ENCODE measurements around the gene C19orf44. TPM values are rescaled to one million over a fixed set of nuclear protein-coding genes. Genes with fewer than 3 reads are reported as not detected.

The C19orf44 gene
- total and polyA plus RNA-seq, 2 of the 4 experiments (the other 2 are of a cell fraction), result 1.4 to 3.8 TPM

DNA sequence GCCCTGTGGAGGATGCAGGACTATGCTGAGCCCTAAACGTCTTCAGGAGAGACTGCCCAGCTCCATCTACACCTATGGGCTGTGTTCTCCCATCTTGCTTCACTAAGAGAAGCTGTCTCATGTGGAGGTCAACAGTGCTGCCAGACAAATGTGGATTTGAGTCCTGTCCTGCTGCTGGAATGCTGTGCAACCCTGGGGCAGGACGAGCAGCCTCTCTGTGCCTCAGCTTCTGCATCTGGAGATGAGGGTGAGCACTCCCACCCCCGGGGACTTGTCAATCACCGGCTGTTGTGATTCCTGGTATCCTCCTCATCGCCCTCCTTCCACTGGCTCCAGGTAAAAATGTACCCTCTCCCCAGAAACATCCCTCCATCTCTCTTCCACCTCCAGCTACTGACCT lies 40.7 kb upstream of the C19orf44 start:
- no peak overlapping the region for H3K23ac ChIP-seq (ENCODE audit: low read depth, low read length)
- no peak for ATAC-seq (ENCODE audit: low read depth)
- no peak overlapping the region for H2BK120ac ChIP-seq (ENCODE audit: low read depth, low read length)
- H2BK15ac ChIP-seq (ENCODE audit: low read depth, low read length), result no peak overlapping the region
- H4K91ac ChIP-seq (ENCODE audit: insufficient read depth, low read depth, low read length), result no peak overlapping the region
- H3K36me3 ChIP-seq (ENCODE audit: control insufficient read depth, insufficient read depth, low read length), result no peaks in the 10 kb centered on the region
- H3K9me3 ChIP-seq (ENCODE audit: control insufficient read depth, insufficient read depth, low read length), result no peaks in the 10 kb centered on the region
- H3K14ac ChIP-seq (replicated peaks; ENCODE audit: low read depth, low read length), result no peak overlapping the region
- no peak overlapping the region for H3K4ac ChIP-seq (ENCODE audit: low read depth, low read length)
- H3K18ac ChIP-seq (ENCODE audit: low read depth, low read length), result no peak overlapping the region
- H2AFZ ChIP-seq (replicated peaks; ENCODE audit: low read length, poor library complexity), result no peak overlapping the region
- H3K79me1 ChIP-seq (ENCODE audit: low read depth in 1 of 2, low read length in 2 of 2), result peaks cover 50 to 81% of the 10 kb centered on the region in 2 experiments
- H3K9ac ChIP-seq (ENCODE audit: low read depth, low read length), result no peak overlapping the region
- H4K8ac ChIP-seq (ENCODE audit: low read depth in 2 of 2, low read length in 2 of 2), result no peak overlapping the region
- peaks cover 32% of the 10 kb centered on the region for H3K9me1 ChIP-seq (ENCODE audit: insufficient read depth, low read length)
- no TSS peak for BruUV-seq (replicated peaks)
- 85% methylated on average over 2 of the region's 5 CpGs; no CpG with 5 or more reads in 1 of the 2 experiments for WGBS, 2 experiments (ENCODE audit: extremely low coverage in 2 of 2, insufficient read length in 1 of 2)
- DNase-seq, result no peak
- intact Hi-C loops (cut with micrococcal nuclease) (no loop called here), in situ Hi-C loops (cut with MboI; ENCODE audit: low sequenced_read_pairs) (no loop called here), dilution Hi-C loops (cut with HindIII; ENCODE audit: low sequenced_read_pairs, unreplicated experiment) (no loop called here)
- no peaks in the 10 kb centered on the region for H3K27me3 ChIP-seq (ENCODE audit: control insufficient read depth, insufficient read depth, low read length)
- H3K56ac ChIP-seq (ENCODE audit: extremely low read depth, insufficient read depth, low read length), result no peak overlapping the region
- H3K27ac ChIP-seq (ENCODE audit: insufficient read depth, low read length), result no peak overlapping the region
- H3K4me2 ChIP-seq (ENCODE audit: low read depth, low read length), result no peak overlapping the region
- H4K20me1 ChIP-seq (ENCODE audit: insufficient read depth, low read length), result peaks cover 67% of the 10 kb centered on the region
- CTCF ChIA-PET, result no interaction called here
- H3K4me3 ChIP-seq (ENCODE audit: insufficient read depth, low read depth, low read length), result no peak overlapping the region
- TF ChIP-seq MAFK (IDR thresholded peaks at IDR 0.05; ENCODE audit: low read depth, low read length) (no peak), RAD21 (IDR thresholded peaks at IDR 0.05; ENCODE audit: low read length) (no peak), RFX5 (IDR thresholded peaks at IDR 0.05; ENCODE audit: low read depth, low read length) (no peak), SMC3 (IDR thresholded peaks at IDR 0.05; ENCODE audit: low read depth, low read length) (no peak)
- TF ChIP-seq, protein P1, sequence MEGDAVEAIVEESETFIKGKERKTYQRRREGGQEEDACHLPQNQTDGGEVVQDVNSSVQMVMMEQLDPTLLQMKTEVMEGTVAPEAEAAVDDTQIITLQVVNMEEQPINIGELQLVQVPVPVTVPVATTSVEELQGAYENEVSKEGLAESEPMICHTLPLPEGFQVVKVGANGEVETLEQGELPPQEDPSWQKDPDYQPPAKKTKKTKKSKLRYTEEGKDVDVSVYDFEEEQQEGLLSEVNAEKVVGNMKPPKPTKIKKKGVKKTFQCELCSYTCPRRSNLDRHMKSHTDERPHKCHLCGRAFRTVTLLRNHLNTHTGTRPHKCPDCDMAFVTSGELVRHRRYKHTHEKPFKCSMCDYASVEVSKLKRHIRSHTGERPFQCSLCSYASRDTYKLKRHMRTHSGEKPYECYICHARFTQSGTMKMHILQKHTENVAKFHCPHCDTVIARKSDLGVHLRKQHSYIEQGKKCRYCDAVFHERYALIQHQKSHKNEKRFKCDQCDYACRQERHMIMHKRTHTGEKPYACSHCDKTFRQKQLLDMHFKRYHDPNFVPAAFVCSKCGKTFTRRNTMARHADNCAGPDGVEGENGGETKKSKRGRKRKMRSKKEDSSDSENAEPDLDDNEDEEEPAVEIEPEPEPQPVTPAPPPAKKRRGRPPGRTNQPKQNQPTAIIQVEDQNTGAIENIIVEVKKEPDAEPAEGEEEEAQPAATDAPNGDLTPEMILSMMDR (conservative IDR thresholded peaks at IDR 0.05; ENCODE audit: low read depth, low read length), result no peak
- TF ChIP-seq, protein P2, sequence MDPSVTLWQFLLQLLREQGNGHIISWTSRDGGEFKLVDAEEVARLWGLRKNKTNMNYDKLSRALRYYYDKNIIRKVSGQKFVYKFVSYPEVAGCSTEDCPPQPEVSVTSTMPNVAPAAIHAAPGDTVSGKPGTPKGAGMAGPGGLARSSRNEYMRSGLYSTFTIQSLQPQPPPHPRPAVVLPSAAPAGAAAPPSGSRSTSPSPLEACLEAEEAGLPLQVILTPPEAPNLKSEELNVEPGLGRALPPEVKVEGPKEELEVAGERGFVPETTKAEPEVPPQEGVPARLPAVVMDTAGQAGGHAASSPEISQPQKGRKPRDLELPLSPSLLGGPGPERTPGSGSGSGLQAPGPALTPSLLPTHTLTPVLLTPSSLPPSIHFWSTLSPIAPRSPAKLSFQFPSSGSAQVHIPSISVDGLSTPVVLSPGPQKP (IDR thresholded peaks at IDR 0.05; ENCODE audit: borderline replicate concordance, low read depth, low read length), result no peak
- peak overlapping the region; percentile 81 for H2AK9ac ChIP-seq (replicated peaks; ENCODE audit: low read depth, low read length, poor library complexity)
- H2AK5ac ChIP-seq (ENCODE audit: low read depth, low read length), result peak overlapping the region; percentile 11
- POLR2A ChIA-PET (ENCODE audit: unreplicated experiment), result no interaction called here
- H3K4me1 ChIP-seq (ENCODE audit: control insufficient read depth, insufficient read depth, low read length), result peaks cover 23% of the 10 kb centered on the region
- no peak overlapping the region for H2BK5ac ChIP-seq (ENCODE audit: low read depth, low read length, poor library complexity, severe bottlenecking)
- H4K5ac ChIP-seq (ENCODE audit: low read depth, low read length), result no peak overlapping the region
- H2BK20ac ChIP-seq (ENCODE audit: low read depth, low read length), result no peak overlapping the region

Data from IMR-90 (cell line).